Spleen (tissue), 11 donors: ENCODE data around the gene C22orf31. TPM values are rescaled to one million over a fixed set of nuclear protein-coding genes. Genes with fewer than 3 reads are reported as not detected.
"Not testable (repeated sequence)": the region's sequence is repeated elsewhere in the genome, so short reads cannot be mapped to it uniquely, and the experiment has no call there.

Experiments
- DNase-seq: peaks from one replicate; pipeline ENCODE4 v3.0.0-alpha.2; 2020
- H3K27ac ChIP-seq, 8 donors: fragments of 200-600 bp; sonication (generic) in 7 of 8; 1 replicate in 4 of 8; 2 replicates in 4 of 8; pipeline versions ENCODE4 v1.5.0 to v1.8.0; 2016 to 2021; ENCODE audit warnings: inconsistent platforms in 4 of 8, mild to moderate bottlenecking in 4 of 8, moderate library complexity in 1 of 8
- H3K27me3 ChIP-seq, 7 donors: fragments of 200-600 bp; sonication (generic) in 6 of 7; replicated peaks in 1 of 7; 1 replicate in 4 of 7; 2 replicates in 3 of 7; pipeline versions ENCODE4 v1.5.0 to v1.8.0; 2016 to 2021; ENCODE audit warnings: inconsistent platforms in 3 of 7, mild to moderate bottlenecking in 1 of 7
- H3K36me3 ChIP-seq, 6 donors: fragments of 200-600 bp; sonication (generic) in 5 of 6; 1 replicate in 4 of 6; 2 replicates in 2 of 6; pipeline versions ENCODE4 v1.5.0 to v1.8.0; 2016 to 2021; ENCODE audit warnings: inconsistent platforms in 2 of 6
- H3K4me1 ChIP-seq, 6 donors: fragments of 200-600 bp; sonication (generic) in 5 of 6; 1 replicate in 3 of 6; 2 replicates in 3 of 6; pipeline versions ENCODE4 v1.5.0 to v1.8.0; 2016 to 2021; ENCODE audit warnings: inconsistent platforms in 3 of 6
- H3K4me3 ChIP-seq, 8 donors: fragments of 200-600 bp; sonication (generic) in 7 of 8; 1 replicate in 4 of 8; 2 replicates in 4 of 8; pipeline versions ENCODE4 v1.5.0 to v1.8.0; 2016 to 2021; ENCODE audit warnings: inconsistent platforms in 4 of 8, mild to moderate bottlenecking in 4 of 8, moderate library complexity in 2 of 8
- H3K9me3 ChIP-seq, 8 donors: fragments of 200-600 bp; sonication (generic) in 7 of 8; 1 replicate in 4 of 8; 2 replicates in 4 of 8; pipeline versions ENCODE4 v1.5.0 to v1.8.0; 2016 to 2021; ENCODE audit warnings: inconsistent platforms in 4 of 8
- CTCF ChIP-seq, 11 experiments: fragments of 200-600 bp in 7 of 11; fragments of 450-650 bp in 4 of 11; sonication (generic) in 4 of 11; IDR thresholded peaks in 8 of 11; conservative IDR thresholded peaks in 3 of 11; 1 replicate in 7 of 11; 2 replicates in 4 of 11; pipeline versions ENCODE4 v1.4.0 to v1.8.0; 2016 to 2021; ENCODE audit warnings: antibody characterized with exemption in 11 of 11, inconsistent platforms in 4 of 11, mild to moderate bottlenecking in 1 of 11
- POLR2A ChIP-seq, 3 donors: fragments of 450-650 bp; IDR thresholded peaks; one replicate each; pipeline ENCODE4 v1.5.1; 2017; ENCODE audit warnings: antibody characterized with exemption in 3 of 3, mild to moderate bottlenecking in 1 of 3
- POLR2AphosphoS5 ChIP-seq, 3 donors: sonication (generic); formaldehyde crosslinking; IDR thresholded peaks; one replicate each; pipeline ENCODE4 v1.5.1; 2017; ENCODE audit warnings: antibody characterized with exemption in 3 of 3
- WGBS, 5 donors: extraction: QIAGEN DNeasy Blood & Tissue Kit in 3 of 5; methylation state at CpG; one replicate each; pipeline versions ENCODE4 v1.1.5 to v1.1.7; 2013 to 2018; 5-methylcytosine and 5-hydroxymethylcytosine counted together
- intact Hi-C: fragments of 100-400 bp; cut with DNase I; formaldehyde crosslinking; loops from one replicate; pipeline ENCODE4 v1.15.0; 2023; ENCODE audit warnings: low total_unique reads
- polyA plus RNA-seq, 3 donors: library from polyadenylated mRNA; stranded (reverse); fragments of 200-250 nt; gene quantifications; one replicate each; pipeline ENCODE4 v1.2.1, GENCODE V29; 2013
- total RNA-seq, 7 donors: library from RNA; depleted of rRNA in 3 of 7; stranded (reverse); fragments of >200 nt in 3 of 7; fragmentation: NEBNext Ultra II Directional in 4 of 7; extraction: Animal tissue kit (Norgen Biotek cat#: 25700) in 4 of 7; gene quantifications; one replicate each; pipeline versions ENCODE4 v1.1.0 to v1.2.1, GENCODE V29; 2016 to 2021
- donor health status: healthy with polysubstance abuse.
- donor health status: DM: no; HTN: no; CAD: no; lungs with moderate emphysema.
- donor health status: DM: no; HTN: no; CAD: no.
- donor health status: Bipolar disorder and iron deficiency.
- donor health status: healthy.
- donor health status: DM: no; HTN: no; CAD: no.
- donor health status: DM: yes; HTN: yes; CAD: no.

Gene C22orf31
- total and polyA plus RNA-seq, 10 donors, result not detected

- DNase-seq, result no peak
- intact Hi-C loops, result no loop called here
- Histone ChIP-seq H3K4me1 (peaks cover 0 to 2% (median 0%) of the 10 kb centered on the region in 6 donors), H3K4me3 (no peak overlapping the region), H3K27ac (no peak overlapping the region), H3K36me3 (no peaks in the 10 kb centered on the region), H3K9me3 (no peaks in the 10 kb centered on the region), H3K27me3 (peaks cover 0 to 4% (median 0%) of the 10 kb centered on the region in 7 donors)
- TF ChIP-seq POLR2A (IDR thresholded peaks at IDR 0.05), result no peak
- TF ChIP-seq POLR2AphosphoS5 (IDR thresholded peaks at IDR 0.05), result no peak
- no peak for TF ChIP-seq CTCF (IDR thresholded peaks at IDR 0.05 in 8 of 11, conservative IDR thresholded peaks at IDR 0.05 in 3 of 11)
- 61 to 73% (median 71%) methylated on average over 3 of the region's 3 CpGs for WGBS, 5 donors
Measured at GRCh38 chr22:29089507-29089906, 27.9 kb upstream of the C22orf31 start.

- Histone ChIP-seq H3K27me3 (peaks cover 0 to 4% (median 0%) of the 10 kb centered on the region in 7 donors), H3K9me3 (no peaks in the 10 kb centered on the region), H3K4me1 (peaks cover 0 to 9% (median 2%) of the 10 kb centered on the region in 6 donors), H3K4me3 (no peak overlapping the region), H3K27ac (no peak overlapping the region), H3K36me3 (no peaks in the 10 kb centered on the region)
- DNase-seq, result no peak
- TF ChIP-seq POLR2A (IDR thresholded peaks at IDR 0.05) (no peak), POLR2AphosphoS5 (IDR thresholded peaks at IDR 0.05) (no peak), CTCF (IDR thresholded peaks at IDR 0.05 in 8 of 11, conservative IDR thresholded peaks at IDR 0.05 in 3 of 11) (no peak)
- WGBS, 5 donors, result 91 to 99% (median 93%) methylated on average over 3 of the region's 3 CpGs
- intact Hi-C loops, result no loop called here
Measured at GRCh38 chr22:29088809-29089208, 27.2 kb upstream of the C22orf31 start.

GRCh38 chr22:29087012-29087411, 25.4 kb upstream of the C22orf31 start:
- 86 to 97% (median 96%) methylated on average over 2 of the region's 2 CpGs for WGBS, 5 donors
- Histone ChIP-seq H3K4me3 (no peak overlapping the region), H3K9me3 (no peaks in the 10 kb centered on the region), H3K27me3 (peaks cover 0 to 4% (median 0%) of the 10 kb centered on the region in 7 donors), H3K4me1 (peaks cover 0 to 27% (median 7%) of the 10 kb centered on the region in 6 donors), H3K27ac (no peak overlapping the region), H3K36me3 (no peaks in the 10 kb centered on the region)
- intact Hi-C loops, result no loop called here
- DNase-seq, result no peak
- TF ChIP-seq POLR2AphosphoS5 (IDR thresholded peaks at IDR 0.05) (no peak), POLR2A (IDR thresholded peaks at IDR 0.05) (no peak), CTCF (IDR thresholded peaks at IDR 0.05 in 8 of 11, conservative IDR thresholded peaks at IDR 0.05 in 3 of 11) (no peak)

- Histone ChIP-seq H3K27ac (peak overlapping the region in 6 of 8 donors; percentile 30 to 77 (median 54)), H3K4me3 (no peak overlapping the region), H3K9me3 (no peaks in the 10 kb centered on the region), H3K27me3 (no peaks in the 10 kb centered on the region), H3K36me3 (no peaks in the 10 kb centered on the region), H3K4me1 (peaks cover 0 to 49% (median 11%) of the 10 kb centered on the region in 6 donors)
- TF ChIP-seq POLR2AphosphoS5 (IDR thresholded peaks at IDR 0.05) (no peak), CTCF (IDR thresholded peaks at IDR 0.05 in 8 of 11, conservative IDR thresholded peaks at IDR 0.05 in 3 of 11) (no peak), POLR2A (IDR thresholded peaks at IDR 0.05) (no peak)
- DNase-seq, result no peak
- intact Hi-C loops, result no loop called here
- 30 to 53% (median 38%) methylated on average over 5 of the region's 5 CpGs for WGBS, 5 donors
Measured at GRCh38 chr22:29083933-29084591, 22.4 kb upstream of the C22orf31 start.

- H3K27ac ChIP-seq, result peak overlapping the region in 6 of 8 donors; percentile 30 to 77 (median 54)
- 65 to 89% (median 78%) methylated on average over 7 of the region's 7 CpGs for WGBS, 5 donors
- intact Hi-C loops, H3K9me3 ChIP-seq, H3K36me3 ChIP-seq, H3K4me3 ChIP-seq, H3K27me3 ChIP-seq: not testable (repeated sequence)
- H3K4me1 ChIP-seq, result peaks cover 0 to 54% (median 14%) of the 10 kb centered on the region in 6 donors
- peak; percentile 78 for DNase-seq
Measured at GRCh38 chr22:29083576-29083932, 21.9 kb upstream of the C22orf31 start.
